GM12872 (cell line): ENCODE measurements around the gene TMC4.

Source experiments
- CTCF ChIP-seq: IDR thresholded peaks from 3 replicates; pipeline ENCODE4 v1.5.1; 2011; ENCODE audit warnings: low read depth, mild to moderate bottlenecking, low read length, moderate library complexity; ENCODE audit not compliant: insufficient read depth

The TMC4 gene

GRCh38 chr19:54160854-54161253 is 12.1 kb downstream of the TMC4 start:
- no peak for TF ChIP-seq CTCF

GRCh38 chr19:54160182-54160811 is 12.7 kb downstream of the TMC4 start:
- TF ChIP-seq CTCF, result no peak

- TF ChIP-seq CTCF, result no peak
Measured at GRCh38 chr19:54159352-54160181, 13.4 kb downstream of the TMC4 start, which contains the start of gene LENG1. Gene LENG1 (minus strand): TSS chr19:54159721. CDS start chr19:54159695, 26 bp downstream.

GRCh38 chr19:54158812-54159351 is 14.1 kb downstream of the TMC4 start:
- no peak for TF ChIP-seq CTCF

- no peak for TF ChIP-seq CTCF
Measured at GRCh38 chr19:54156953-54157352, 16.0 kb downstream of the TMC4 start.

GRCh38 chr19:54156490-54156889 is 16.5 kb downstream of the TMC4 start:
- TF ChIP-seq CTCF, result no peak

GRCh38 chr19:54155694-54156093 is 17.3 kb downstream of the TMC4 start:
- no peak for TF ChIP-seq CTCF
